Sigmoid colon (tissue), 4 donors: ENCODE data around the gene INSIG1.

Experiments
- CTCF ChIP-seq, 4 experiments: fragments of 450-650 bp in 3 of 4; fragments of 200-600 bp in 1 of 4; IDR thresholded peaks; one replicate each; pipeline ENCODE4 v1.5.1; 2016 to 2019; ENCODE audit warnings: antibody characterized with exemption in 4 of 4, mild to moderate bottlenecking in 3 of 4, moderate library complexity in 2 of 4
- EP300 ChIP-seq, 4 donors: sonication (generic); formaldehyde crosslinking; IDR thresholded peaks; one replicate each; pipeline ENCODE4 v1.6.1; 2017; ENCODE audit warnings: antibody characterized with exemption in 4 of 4
- POLR2A ChIP-seq, 2 donors: fragments of 450-650 bp; IDR thresholded peaks; one replicate each; pipeline ENCODE4 v1.6.1; 2016; ENCODE audit warnings: antibody characterized with exemption in 2 of 2, mild to moderate bottlenecking in 2 of 2, moderate library complexity in 2 of 2
- POLR2AphosphoS5 ChIP-seq, 4 donors: sonication (generic); formaldehyde crosslinking; IDR thresholded peaks; one replicate each; pipeline ENCODE4 v1.6.1; 2017; ENCODE audit warnings: antibody characterized with exemption in 4 of 4

GRCh38 chr7:155299535-155300202 lies 2.0 kb downstream of the INSIG1 start:
- no peak for TF ChIP-seq POLR2A (IDR thresholded peaks at IDR 0.05)
- TF ChIP-seq CTCF (IDR thresholded peaks at IDR 0.05) = no peak
- TF ChIP-seq POLR2AphosphoS5 (IDR thresholded peaks at IDR 0.05) = no peak
- no peak for TF ChIP-seq EP300 (IDR thresholded peaks at IDR 0.05)
